ENCODE data around the gene RNU1-3.

The RNU1-3 gene

DNA sequence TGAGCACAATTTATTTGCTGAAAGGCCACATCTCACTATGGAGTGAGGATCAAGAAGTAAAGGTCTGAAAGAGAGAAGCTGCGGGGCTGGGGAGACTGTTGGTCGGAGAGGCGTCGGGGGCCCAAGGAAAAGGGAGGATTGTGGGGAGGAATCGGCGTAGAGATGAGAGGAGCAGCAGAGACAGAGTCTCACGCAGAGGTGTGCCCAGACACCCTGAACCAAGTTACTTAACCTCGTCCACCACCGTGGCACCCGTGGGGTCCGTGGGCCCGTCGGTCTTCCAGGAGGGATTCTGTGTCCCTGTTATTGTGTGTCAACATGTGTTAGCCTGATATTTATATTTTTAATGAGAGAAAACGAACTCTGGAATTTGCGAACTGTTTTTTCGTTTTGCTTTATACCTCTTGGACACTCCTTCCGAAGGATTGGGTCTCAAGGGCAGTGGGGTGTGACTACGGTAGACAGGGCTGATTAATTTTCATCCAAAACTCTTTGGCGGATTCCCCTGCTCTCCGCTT is 49.6 kb downstream of the RNU1-3 start:
- DNase-seq, result no peak
